Progenitor cell of endocrine pancreas (in vitro differentiated cells): ENCODE measurements around the gene HOXA4. TPM values are rescaled to one million over a fixed set of nuclear protein-coding genes. Genes with fewer than 3 reads are reported as not detected.

Experiments used
- DNase-seq: peaks from one replicate; pipeline ENCODE4 v3.0.0; 2021; ENCODE audit warnings: low spot score; ENCODE audit not compliant: unreplicated experiment
- H3K27ac Mint-ChIP-seq: 2 replicates; pipeline ENCODE4 v1.8.0; 2021; ENCODE audit warnings: mild to moderate bottlenecking, moderate library complexity, mixed read lengths
- H3K27me3 Mint-ChIP-seq: 2 replicates; pipeline ENCODE4 v1.8.0; 2021; ENCODE audit warnings: mixed read lengths
- H3K36me3 Mint-ChIP-seq: 2 replicates; pipeline ENCODE4 v1.8.0; 2022; ENCODE audit warnings: mixed read lengths; ENCODE audit not compliant: insufficient read depth
- H3K4me1 Mint-ChIP-seq: 2 replicates; pipeline ENCODE4 v1.8.0; 2021; ENCODE audit warnings: low read depth, mixed read lengths
- H3K4me3 Mint-ChIP-seq: 2 replicates; pipeline ENCODE4 v1.8.0; 2021; ENCODE audit warnings: low read depth, mild to moderate bottlenecking, moderate library complexity, mixed read lengths
- H3K9me3 Mint-ChIP-seq: 2 replicates; pipeline ENCODE4 v1.8.0; 2021; ENCODE audit warnings: low read depth, mixed read lengths
- total RNA-seq: library from RNA; stranded (reverse); gene quantifications from 2 replicates; pipeline ENCODE4 v1.2.1, GENCODE V29; 2021
- TF ChIP-seq, protein P1 (sequence below): fragments of 200-600 bp; sonication (generic); IDR thresholded peaks from one replicate; pipeline ENCODE4 v1.5.0; 2021; ENCODE audit warnings: antibody characterized with exemption, mild to moderate bottlenecking; ENCODE audit not compliant: unreplicated experiment

The HOXA4 gene
- total RNA-seq, 1 donor from 2014 or later = 13.7 TPM

DNA sequence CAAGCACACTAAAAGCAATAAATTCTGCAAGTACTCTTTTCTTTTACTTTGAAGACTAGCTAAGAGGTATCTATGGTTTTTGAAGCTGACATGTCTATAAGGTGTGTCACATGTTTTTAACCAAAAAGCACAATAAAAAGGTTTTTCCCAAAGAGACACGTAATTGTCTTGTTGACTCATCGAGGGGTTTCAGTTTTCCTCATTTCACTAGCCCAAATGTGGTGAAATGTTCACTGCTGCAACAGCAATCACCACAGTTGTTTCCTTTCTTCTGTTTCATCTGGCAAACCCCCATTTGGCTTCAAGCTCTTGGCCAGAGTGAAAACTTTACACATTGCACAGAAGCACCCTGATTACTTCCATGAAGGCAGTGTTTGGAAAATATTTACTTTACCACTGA, 3.8 kb upstream of the HOXA4 start:
- Mint-ChIP-seq H3K27me3 (peaks cover 4% of the 10 kb centered on the region), H3K4me1 (peaks cover 73% of the 10 kb centered on the region), H3K36me3 (no peaks in the 10 kb centered on the region), H3K4me3 (peak overlapping the region; percentile 62), H3K9me3 (no peaks in the 10 kb centered on the region), H3K27ac (peak overlapping the region; percentile 97)
- TF ChIP-seq, protein P1, sequence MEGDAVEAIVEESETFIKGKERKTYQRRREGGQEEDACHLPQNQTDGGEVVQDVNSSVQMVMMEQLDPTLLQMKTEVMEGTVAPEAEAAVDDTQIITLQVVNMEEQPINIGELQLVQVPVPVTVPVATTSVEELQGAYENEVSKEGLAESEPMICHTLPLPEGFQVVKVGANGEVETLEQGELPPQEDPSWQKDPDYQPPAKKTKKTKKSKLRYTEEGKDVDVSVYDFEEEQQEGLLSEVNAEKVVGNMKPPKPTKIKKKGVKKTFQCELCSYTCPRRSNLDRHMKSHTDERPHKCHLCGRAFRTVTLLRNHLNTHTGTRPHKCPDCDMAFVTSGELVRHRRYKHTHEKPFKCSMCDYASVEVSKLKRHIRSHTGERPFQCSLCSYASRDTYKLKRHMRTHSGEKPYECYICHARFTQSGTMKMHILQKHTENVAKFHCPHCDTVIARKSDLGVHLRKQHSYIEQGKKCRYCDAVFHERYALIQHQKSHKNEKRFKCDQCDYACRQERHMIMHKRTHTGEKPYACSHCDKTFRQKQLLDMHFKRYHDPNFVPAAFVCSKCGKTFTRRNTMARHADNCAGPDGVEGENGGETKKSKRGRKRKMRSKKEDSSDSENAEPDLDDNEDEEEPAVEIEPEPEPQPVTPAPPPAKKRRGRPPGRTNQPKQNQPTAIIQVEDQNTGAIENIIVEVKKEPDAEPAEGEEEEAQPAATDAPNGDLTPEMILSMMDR = no peak
- DNase-seq = no peak

- DNase-seq = no peak
- Mint-ChIP-seq H3K9me3 (no peaks in the 10 kb centered on the region), H3K27me3 (peaks cover 4% of the 10 kb centered on the region), H3K36me3 (peaks cover 2% of the 10 kb centered on the region), H3K4me1 (peaks cover 76% of the 10 kb centered on the region), H3K4me3 (peak overlapping the region; percentile 62), H3K27ac (peak overlapping the region; percentile 97)
- TF ChIP-seq, protein P1 = no peak
Observed at GRCh38 chr7:27133409-27134231, 3.1 kb upstream of the HOXA4 start.

GRCh38 chr7:27132978-27133377, 2.4 kb upstream of the HOXA4 start:
- Mint-ChIP-seq H3K9me3 (no peaks in the 10 kb centered on the region), H3K36me3 (peaks cover 4% of the 10 kb centered on the region), H3K27ac (peak overlapping the region; percentile 97), H3K4me1 (peaks cover 75% of the 10 kb centered on the region), H3K4me3 (peak overlapping the region; percentile 62), H3K27me3 (peaks cover 4% of the 10 kb centered on the region)
- no peak for DNase-seq
- TF ChIP-seq, protein P1 = no peak

DNA sequence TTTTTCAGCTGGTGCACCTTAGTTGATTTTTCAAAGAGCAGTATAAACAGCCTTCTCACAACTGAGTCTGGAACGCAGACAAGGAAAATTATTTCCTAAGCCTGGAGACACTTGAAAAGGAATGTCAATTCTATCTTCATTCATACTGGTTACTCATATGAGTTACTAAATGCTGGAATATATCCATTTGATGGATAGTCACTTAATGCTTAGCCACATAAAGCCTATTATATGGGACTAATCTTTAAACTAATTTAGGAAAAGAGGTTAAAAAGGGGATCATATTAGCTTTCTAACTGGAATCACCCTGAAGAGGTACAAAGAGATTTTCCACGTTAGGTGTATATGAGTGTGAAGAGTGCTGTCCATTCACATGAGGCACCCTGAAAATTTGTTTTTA, 1.7 kb upstream of the HOXA4 start:
- no peaks in the 10 kb centered on the region for H3K9me3 Mint-ChIP-seq
- peaks cover 4% of the 10 kb centered on the region for H3K36me3 Mint-ChIP-seq
- peak overlapping the region; percentile 37 for H3K4me3 Mint-ChIP-seq
- H3K27ac Mint-ChIP-seq = no peak overlapping the region
- no peak for DNase-seq
- no peaks in the 10 kb centered on the region for H3K27me3 Mint-ChIP-seq
- H3K4me1 Mint-ChIP-seq = peaks cover 75% of the 10 kb centered on the region
- TF ChIP-seq, protein P1 = no peak

- no peaks in the 10 kb centered on the region for H3K27me3 Mint-ChIP-seq
- peaks cover 75% of the 10 kb centered on the region for H3K4me1 Mint-ChIP-seq
Observed at GRCh38 chr7:27131390-27131819, 848 bp upstream of the HOXA4 start.

More at GRCh38 chr7:27131390-27131819, 848 bp upstream of the HOXA4 start:
- DNase-seq = no peak
- peak overlapping the region; percentile 79 for H3K4me3 Mint-ChIP-seq
- H3K9me3 Mint-ChIP-seq = no peaks in the 10 kb centered on the region
- TF ChIP-seq, protein P1 = no peak
- peaks cover 5% of the 10 kb centered on the region for H3K36me3 Mint-ChIP-seq
- H3K27ac Mint-ChIP-seq = peak overlapping the region; percentile 84
